ENCODE results near the gene TFB2M.
"Not testable (repeated sequence)": the region's sequence is repeated elsewhere in the genome, so short reads cannot be mapped to it uniquely, and the experiment has no call there.

Gene TFB2M

DNA sequence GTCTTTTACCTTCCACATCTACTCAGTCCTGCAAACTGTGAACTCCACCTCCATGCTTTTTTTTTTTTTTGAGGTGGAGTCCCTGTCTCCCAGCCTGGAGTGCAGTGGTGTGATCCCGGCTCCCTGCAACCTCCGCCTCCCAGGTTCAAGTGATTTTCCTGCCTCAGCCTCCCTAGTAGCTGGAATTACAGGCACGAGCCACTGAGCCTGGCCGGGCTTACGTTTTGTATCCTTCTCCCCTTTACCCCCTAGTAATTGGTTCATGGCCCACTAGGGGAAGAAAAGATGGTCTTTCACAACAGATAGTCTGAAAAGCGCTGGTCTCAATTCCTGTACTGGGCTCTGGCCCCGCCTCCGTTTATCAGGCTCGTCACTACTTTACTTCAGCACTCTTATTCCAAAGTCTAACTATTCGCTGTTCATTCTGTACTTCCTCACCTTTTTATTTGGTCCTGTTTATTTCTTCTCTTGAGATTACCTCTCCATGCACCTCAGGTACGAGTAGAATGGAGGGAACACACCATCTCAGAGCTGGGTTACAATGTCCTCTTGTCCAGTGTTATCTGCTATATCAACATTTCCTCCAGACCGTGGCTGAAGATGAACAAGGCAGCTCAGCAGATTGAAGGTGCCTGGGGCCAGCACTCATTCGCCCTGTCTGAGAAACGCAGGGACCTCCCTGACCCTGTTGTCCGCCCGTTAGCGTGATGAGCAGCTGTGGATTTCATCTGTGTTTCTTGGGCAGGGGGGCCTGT, 16.4 kb upstream of the TFB2M start:
- no peak for DNase-seq (ENCODE audit: low spot score)

DNA sequence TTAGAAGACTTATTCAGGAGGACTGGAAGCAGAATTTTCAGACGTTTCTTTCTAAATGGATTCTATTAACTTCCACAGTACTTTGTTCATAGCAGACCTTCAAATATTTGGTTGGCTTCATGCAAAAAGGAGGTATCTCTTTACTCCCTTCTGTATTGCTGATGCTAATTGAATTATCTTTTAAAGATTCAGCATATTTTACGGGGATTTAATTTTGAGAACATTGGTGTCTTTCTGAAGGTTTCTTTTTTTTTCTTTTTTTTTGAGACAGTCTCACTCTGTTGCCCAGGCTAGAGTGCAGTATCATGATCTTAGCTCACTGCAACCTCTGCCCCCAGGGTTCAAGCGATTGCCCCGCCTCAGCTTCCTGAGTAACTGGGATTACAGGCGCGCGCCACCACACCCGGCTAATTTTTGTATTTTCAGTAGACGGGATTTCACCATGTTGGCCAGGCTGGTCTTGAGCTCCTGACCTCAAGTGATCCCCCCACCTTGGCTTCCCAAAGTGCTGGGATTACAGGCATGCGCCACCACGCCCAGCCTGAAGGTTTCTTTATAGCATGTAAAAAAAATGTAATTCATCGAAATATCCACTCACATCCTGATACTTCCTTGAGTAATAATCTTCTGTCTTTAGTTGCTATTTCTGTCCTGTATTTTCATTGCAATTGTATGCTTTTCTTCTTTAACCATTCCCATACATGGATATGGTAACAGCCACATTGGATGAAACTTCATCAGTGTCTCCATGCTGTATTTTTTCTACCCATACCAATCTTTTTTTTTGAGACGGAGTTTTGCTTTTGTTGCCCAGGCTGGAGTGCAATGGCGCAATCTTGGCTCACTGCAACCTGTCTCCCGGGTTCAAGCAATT, 14.7 kb upstream of the TFB2M start:
- DNase-seq (ENCODE audit: low spot score): no peak

DNA sequence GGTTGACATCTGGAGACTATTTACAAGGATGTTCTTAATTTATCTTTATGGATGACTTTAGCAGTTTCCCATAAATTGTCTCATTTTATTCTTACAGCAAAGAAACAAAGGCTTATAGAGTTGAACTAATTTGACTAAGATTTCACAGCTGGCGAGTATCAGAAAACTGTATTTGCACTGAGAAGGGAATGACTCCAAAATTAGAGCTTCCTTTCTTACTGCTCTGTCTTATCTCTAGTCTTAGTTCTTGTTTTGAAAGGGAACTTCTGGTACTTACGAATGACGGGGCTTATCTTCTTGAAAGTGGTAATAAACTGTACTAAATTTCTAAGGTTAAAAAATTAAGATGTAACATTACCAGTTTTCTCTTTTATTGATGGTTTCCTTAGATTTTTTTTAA, 13.8 kb upstream of the TFB2M start:
- DNase-seq (ENCODE audit: low spot score): no peak

DNA sequence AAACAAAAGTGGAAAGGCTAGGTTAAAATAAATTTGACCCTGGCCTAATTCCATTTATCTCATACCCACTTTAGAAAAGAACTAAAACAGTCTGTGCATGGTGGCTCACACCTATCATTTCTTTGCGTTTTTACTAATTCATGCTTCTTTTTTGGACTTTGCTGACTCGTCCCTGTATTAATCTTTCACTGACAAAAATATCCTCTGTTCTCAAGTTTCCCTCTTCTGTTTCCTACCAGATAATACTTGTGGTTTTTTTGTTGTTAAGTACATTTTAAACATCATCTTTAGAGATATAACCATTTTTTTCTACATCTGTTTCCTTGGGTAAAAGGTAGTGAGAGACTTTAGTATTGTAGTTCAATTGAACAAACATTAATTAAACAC, 11.7 kb upstream of the TFB2M start:
- DNase-seq (ENCODE audit: low spot score): no peak

DNA sequence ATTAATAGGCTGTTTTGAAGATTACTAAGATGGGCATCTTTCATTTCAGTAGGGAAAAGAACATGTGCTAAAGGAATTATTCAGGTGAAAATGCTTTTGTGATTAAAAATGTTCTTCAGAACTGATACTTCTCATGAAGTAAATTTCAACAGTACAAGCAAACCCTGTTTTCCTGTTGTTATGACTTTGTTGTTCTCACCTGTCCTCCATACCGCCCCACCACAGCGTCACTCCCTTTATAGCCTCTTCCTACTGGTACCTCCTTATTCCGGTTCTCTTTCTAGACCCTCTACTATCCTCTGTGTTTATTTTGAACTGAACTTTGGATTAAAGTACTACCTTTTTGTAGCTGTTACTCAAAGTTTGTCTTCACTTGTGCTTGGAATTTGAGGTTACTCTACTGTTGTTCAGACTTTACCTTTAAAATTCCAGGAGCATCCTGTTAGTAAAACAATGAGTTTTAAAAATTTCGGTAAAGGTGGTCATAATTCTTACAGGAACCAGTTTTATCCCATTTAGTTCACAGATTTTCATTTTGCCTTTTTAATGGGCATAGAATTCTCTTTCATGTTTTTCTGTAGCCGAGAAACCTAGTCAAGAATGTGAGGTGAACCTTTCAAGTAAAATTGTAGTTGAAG, 11.1 kb upstream of the TFB2M start:
- no peak for DNase-seq (ENCODE audit: low spot score)

DNA sequence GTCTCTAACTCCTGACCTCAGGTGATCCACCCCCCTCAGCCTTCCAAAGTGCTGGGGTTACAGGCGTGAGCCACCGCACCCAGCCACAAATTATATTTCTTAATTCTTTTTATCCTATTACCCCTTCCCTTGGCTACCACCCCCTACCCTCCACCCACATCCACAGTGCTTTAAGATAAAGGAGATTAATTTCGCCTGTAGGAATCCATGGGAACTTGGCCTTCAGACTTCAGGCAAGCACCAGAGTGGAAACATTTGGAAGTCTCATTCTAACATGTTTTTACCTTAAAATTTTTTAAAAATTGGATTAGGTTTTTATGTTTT, 10.6 kb upstream of the TFB2M start:
- no peak for DNase-seq (ENCODE audit: low spot score)

DNA sequence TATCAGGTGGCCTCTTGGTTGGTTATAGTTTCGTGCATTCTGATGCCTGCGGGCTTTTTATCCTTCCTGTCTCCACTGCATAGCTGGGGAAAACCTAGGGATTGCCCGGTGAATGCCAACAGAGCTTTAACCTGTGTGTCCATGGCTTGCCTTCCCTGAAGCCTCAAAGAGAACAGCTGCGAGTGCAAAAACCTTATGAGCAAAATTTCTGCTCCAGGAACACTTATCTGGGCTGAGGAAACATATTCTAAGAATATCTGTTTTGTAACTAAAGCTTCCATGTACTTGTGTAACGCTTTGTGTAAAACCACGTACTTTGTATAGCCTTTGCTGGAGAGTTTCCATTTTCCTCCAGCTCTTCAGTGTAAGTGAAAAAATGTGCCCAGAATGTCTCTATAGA, 7.4 kb upstream of the TFB2M start:
- no peak for DNase-seq (ENCODE audit: low spot score)

DNA sequence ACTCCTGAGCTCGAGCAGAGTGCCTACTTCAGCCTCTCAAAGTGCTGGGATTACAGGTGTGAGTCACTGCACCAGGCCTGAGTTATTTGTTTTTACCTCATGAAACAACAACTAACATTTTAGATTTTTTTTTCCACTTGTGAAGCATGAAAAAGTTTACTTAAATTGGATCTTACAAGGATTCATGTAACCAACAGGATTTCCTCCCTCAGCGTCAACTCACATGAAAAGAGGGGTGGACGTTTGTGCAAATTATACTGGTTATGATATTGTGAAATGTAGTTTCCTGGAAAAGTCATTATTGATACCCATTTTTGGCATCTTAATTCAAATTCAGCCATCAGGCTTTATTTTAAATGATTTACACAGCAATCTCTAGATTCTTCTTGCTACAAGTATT, 6.7 kb upstream of the TFB2M start:
- DNase-seq (ENCODE audit: low spot score): no peak

DNA sequence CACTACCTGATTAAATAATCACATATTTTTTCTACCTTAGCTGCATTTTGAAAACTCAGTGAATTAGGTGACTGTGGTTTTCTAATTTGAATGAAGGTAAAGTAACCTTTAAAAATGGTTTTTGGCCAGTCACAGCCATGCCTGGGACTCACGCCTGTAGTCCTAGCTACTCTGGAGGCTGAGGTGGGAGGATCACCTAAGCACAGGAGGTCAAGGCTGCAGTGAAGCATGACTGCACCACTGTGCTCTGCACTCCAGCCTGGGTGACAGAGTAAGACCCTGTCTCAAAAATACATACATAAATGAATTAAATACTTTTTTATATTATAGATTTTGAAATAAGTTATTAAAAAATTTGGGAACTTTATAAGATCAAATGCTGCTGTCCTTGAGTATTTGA, 5.9 kb upstream of the TFB2M start:
- DNase-seq (ENCODE audit: low spot score): no peak

DNA sequence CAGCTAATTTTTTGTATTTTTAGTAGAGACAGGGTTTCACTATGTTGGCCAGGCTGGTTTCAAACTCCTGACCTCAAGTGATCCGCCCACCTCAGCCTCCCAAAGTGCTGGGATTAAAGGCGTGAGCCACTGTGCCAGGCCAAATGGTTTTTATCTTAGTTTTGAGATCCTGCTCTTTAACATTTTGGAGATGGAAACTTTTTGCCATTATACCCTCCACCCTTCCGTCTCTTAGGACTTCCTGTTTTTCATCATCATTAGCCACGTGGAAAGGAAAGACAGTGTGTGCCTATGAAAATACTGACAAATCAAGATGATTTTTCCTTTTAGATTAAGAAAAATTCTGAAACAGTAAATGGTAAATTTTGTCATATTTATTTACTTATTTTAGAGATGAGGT, 5.2 kb upstream of the TFB2M start:
- not testable (repeated sequence) for DNase-seq (ENCODE audit: low spot score)

DNA sequence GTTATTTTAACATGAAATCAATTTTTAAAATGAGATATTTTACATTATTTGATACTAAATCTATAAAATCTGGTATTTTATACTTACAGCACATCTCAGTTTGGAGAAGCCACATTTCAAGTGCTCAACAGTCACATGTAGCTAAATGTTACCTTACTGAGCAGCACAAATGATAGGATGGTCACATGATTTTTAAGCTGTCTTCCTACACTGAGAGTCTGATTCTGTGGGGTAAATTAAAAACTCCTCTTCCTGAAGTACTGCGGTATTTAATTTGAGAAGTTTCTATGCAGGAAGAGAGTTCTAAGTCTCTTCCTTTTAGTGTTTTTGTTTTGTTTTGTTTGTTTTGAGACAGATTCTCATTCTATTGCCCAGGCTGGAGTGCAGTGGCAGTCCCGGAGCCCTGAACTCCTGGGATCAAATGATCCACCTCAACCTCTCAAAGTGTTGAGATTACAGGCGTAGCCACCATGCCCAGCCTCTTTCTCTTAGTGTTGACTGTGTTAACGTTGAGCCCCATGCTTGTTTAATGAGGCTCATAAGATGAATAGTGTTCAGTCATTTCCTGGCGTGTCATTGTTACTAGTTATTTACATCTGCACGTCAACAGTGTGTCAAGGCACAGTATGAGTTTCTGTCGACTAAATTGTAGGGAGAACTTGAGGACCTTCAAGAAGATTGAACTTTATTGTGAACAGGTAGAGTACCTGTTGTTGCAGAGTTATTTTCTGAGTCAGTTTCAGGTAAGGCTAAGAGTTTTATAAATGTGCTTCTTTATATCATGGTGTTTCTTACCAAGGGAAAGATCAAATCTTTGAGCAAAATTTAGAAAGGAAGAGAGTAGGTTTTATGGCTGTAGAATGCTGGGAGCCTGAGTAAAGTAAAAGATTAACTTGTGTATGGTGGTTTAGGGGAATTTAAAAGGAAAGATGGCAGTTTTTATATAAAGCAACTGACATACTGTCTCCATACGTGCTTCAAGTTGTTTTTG, 3.5 kb upstream of the TFB2M start:
- no peak for DNase-seq (ENCODE audit: low spot score)

DNA sequence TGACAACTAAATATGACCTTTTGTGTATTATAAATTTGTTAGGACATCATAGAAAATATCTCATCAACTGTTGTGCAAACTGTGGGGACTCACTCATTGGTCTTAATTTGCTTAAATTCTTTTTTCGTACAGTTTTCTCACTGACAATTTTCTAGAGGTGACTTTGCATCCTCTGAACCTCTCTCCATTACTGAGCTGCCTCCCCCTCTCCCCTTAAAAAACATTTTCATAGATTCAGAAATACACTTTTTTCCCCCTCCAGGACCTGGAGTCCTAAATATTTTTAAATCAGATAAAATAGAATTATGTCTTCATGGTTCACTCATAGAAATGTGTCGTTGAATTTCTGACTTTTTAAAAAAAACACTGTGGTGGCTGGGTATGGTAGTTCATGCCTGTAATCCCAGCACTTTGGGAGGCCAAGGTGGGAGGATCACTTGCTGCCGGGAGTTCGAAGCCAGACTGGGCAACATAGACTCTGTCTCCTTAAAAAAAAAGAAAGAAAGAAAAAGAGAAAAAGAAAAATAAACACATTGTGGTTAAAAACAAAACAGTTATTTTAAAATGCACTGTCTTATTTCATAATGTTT, 1.7 kb upstream of the TFB2M start:
- no peak for DNase-seq (ENCODE audit: low spot score)

DNA sequence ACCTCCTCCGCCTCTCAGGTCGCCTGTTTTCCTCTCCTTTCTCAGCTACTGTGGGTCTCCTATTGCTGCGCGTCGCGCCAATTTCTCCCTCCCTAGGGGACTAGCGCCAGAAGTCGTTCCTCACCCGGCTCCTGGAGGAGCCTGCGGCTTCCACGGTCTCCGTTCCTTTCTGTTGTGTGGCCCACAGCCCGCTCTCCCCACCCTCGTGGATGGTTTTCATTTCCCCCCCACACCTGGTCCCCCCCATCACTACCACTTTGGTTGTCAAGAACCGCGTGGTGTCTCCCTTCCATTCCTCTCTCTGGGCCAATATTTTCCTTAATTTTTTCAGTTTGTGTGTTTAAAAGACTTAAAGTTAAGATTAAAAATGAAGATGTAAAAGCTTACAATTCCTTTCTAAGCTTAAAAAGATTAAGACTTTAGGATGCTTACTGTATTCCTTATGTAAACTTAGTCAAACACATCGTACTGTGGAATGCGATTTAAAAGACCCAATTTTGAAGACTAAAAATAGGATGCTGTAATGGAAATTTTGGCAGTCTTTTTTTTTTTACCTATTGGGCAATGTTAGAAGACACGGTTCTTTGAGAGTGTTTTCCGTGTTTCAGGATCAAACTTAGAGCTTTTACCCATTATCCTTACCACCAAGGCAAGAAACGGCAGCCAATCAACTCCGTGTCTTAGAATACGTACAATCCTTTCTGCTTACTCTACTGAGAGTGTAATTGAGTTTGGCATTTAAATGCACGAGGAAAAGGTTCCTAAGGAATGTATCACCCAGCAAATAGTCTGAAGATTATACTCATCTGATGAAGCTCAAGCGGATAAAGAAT, 968 bp upstream of the TFB2M start:
- peak; percentile 50 for DNase-seq (ENCODE audit: low spot score)

DNA sequence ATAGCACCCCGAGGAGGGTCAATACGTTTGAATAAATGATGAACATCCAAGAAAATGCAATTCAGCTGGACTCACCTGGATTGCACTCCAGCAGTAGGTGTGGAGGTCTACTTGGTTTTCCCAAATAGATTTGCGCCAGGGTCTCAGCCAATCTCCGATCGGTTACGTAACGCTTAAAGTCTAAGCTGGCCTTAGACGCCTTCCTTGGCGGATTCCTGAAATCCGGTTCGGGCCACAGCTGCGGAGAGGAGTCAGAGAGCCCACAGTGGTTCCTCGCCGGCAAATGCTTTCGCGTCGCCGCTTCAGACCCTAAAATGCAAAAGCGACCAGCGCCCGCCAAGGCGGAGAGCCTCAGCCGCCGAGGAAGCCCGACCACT, 322 bp downstream of the TFB2M start:
- no peak for DNase-seq (ENCODE audit: low spot score)

DNA sequence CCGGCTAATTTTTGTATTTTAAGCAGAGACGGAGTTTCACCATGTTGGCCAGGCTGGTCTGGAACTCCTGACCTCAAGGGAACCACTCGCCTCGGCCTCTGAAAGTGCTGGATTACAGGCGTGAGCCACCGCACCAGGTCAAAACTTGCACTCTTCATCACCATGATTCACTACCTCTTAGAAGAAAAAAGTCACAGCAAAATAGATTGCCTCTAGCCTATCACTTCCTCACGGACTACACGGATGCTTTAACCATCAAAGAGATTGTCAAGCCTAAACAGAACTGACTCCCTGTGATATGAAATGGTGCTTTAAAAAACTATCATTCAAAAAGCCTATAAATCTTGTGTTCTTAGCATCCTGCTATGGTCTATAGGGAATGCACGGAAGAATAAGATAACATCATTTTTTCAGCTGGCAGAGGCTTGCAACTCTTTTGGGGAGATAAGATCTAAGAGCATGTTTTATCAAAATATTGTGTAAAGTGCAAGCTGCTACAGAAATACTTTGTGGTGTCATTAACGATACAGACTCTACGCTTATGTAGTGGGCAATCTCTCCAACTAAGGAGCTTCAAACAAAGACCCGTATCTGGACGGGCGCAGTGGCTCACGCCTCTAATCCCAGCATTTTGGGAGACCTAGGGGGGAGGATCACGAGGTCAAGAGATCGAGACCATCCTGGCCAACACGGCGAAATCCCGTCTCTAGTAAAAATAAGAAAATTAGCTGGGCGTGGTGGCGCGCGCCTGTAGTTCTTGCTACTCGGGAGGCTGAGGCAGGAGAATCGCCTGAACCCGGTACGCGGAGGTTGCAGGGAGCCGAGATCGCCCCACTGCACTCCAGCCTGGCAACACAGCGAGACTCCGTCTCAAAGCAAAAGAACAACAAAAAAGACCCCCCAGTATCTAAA, 966 bp downstream of the TFB2M start:
- no peak for DNase-seq (ENCODE audit: low spot score)

DNA sequence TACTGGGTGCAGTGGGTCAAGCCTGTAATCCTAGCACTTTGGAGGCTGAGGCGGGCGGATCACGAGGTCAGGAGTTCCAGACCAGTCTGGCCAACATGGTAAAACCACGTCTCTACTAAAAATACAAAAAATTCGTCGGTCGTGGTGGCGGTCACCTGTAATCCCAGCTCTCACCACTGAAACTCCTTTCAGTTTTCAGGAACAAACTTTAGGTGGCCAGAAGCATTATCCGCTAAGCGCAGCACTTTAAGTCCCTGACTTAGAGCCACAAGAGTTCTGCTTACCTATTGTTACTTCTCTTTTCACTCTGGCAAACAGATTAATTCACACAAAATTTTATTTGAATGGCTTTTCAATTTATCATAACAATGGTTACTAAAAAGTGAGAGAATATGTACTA, 5.2 kb downstream of the TFB2M start:
- not testable (repeated sequence) for DNase-seq (ENCODE audit: low spot score)

DNA sequence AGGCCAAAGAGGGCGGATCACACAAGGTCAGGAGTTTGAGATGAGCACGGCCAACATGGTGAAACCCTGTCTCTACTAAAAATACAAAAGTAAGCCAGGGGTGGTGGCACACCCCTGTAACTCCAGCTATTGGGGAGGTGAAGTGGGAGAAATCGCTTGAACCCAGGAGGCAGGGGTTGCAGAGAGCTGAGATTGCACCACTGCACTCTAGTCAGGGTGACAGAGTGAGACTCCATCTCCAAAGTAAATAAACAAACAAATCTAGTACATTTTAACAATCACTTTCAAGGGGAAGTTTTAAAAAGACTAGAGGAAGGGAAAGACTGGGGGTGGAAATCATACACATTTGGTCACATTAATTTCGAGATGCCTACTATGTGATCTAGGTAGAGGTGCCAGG, 6.8 kb downstream of the TFB2M start:
- no peak for DNase-seq (ENCODE audit: low spot score)

DNA sequence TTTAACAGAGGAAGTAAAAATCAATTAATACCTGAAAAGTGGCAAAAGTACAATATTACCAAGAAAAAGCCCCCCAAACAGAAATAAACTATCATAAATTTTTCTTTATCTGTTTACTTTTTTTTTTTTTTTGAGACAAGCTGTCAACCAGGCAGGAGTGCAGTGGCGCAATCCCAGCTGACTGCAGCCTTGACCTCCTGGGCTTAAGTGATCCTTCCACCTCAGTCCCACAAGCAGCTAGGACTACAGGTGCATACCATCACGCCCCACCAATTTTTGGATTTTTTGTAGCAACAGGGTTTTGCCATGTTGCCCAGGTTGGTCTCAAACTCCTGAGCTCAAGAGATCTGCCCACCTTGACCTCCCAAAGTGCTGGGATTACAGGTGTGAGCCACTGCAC, 8.0 kb downstream of the TFB2M start:
- DNase-seq (ENCODE audit: low spot score): no peak

DNA sequence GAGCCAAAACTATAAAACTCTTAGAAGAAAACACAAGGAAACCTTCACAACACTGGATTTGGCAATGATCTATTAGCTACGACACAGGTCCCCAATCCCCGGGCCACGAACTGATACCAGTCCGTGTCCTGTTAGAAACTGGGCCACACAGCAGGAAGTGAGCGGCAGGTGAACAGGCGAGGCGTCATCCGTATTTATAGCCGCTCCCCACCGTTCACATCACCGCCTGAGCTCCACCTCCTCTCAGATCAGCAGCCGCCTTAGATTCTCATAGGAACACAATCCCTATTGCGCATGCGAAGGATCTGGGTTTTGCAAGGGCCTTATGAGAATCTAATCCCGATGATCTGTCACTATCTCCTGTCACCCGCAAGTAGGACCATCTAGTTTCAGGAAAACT, 11.9 kb downstream of the TFB2M start:
- DNase-seq (ENCODE audit: low spot score): no peak

DNA sequence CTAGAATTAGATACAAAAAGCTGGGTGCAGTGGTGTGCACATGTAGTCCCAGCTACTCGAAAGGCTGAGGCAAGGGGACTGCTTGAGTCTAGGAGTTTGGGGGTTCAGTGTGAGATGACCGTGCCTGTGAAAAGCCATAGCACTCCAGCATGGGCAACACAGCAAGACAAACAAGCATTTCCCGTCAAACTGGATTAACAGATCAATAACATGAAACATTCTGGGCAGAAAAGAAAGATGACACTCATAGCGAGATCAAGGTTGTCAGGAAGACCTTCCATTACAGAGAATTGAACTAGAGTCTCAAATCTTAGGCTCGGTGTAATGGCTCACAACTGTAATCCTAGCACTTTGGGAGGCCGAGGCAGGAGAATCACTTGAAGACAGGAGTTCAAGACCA, 14.0 kb downstream of the TFB2M start:
- no peak for DNase-seq (ENCODE audit: low spot score)

Measured in AG20443 (cell line).